H1 (cell line): ENCODE results near the gene GIPC1. TPM values are rescaled to one million over a fixed set of nuclear protein-coding genes. Genes with fewer than 3 reads are reported as not detected.

Experiments
- CREB1 ChIP-seq: IDR thresholded peaks from 2 replicates; pipeline ENCODE4 v1.6.1; 2012; ENCODE audit warnings: inconsistent platforms
- JUND ChIP-seq: IDR thresholded peaks from 2 replicates; pipeline ENCODE4 v1.6.1; 2011; ENCODE audit warnings: mild to moderate bottlenecking, improper control_type of control experiment, low read length
- POU5F1 ChIP-seq: IDR thresholded peaks from 2 replicates; pipeline ENCODE4 v1.6.1; 2011; ENCODE audit warnings: low read depth, mild to moderate bottlenecking, low read length, moderate library complexity
- SP1 ChIP-seq: IDR thresholded peaks from 2 replicates; pipeline ENCODE4 v1.6.1; 2011; ENCODE audit warnings: low read depth, low read length
- SP4 ChIP-seq: IDR thresholded peaks from 2 replicates; pipeline ENCODE4 v1.6.1; 2012; ENCODE audit warnings: low read length, inconsistent platforms
- USF2 ChIP-seq: IDR thresholded peaks from 2 replicates; pipeline ENCODE4 v1.6.1; 2011; ENCODE audit warnings: low read length, improper control_type of control experiment
- polyA plus RNA-seq, 7 experiments: library from polyadenylated mRNA; depleted of rRNA in 3 of 7; stranded (reverse) in 5 of 7; unstranded in 2 of 7; fragments of >200 nt in 5 of 7; fragments of 200-250 nt in 2 of 7; gene quantifications; 1 replicate in 5 of 7; 2 replicates in 1 of 7; 4 replicates in 1 of 7; pipeline versions ENCODE4 v1.2.1 to v1.2.3, GENCODE V29; 2011 to 2013; ENCODE audit warnings: missing spikeins in 2 of 7, mixed read lengths in 2 of 7
- total RNA-seq: library from RNA; stranded (reverse); fragmentation: NEBNext Ultra II Directional; extraction: Animal tissue kit (Norgen Biotek cat#: 25700); gene quantifications from 2 replicates; pipeline ENCODE4 v1.2.1, GENCODE V29; 2021

Gene GIPC1
- total and polyA plus RNA-seq, 2 of the 8 experiments (the other 6 are each of a cell fraction or from before 2014, with no cell fraction given), result 65.6 to 72.0 TPM

- peak; percentile 67; the same call in 1 of the 2 replicates for TF ChIP-seq USF2
- TF ChIP-seq POU5F1, result no peak
- TF ChIP-seq SP4, result no peak
- no peak for TF ChIP-seq CREB1
- TF ChIP-seq JUND, result 0 out of 2 replicates have a peak, but pooled peaks have one; percentile 6
- no peak for TF ChIP-seq SP1
These were observed 63.0 kb downstream of the GIPC1 start, which contains the start of gene PKN1 (continued) for GRCh38 chr19:14432791-14433553.
